ENCODE data around the gene TMEM126A. TPM values are rescaled to one million over a fixed set of nuclear protein-coding genes. Genes with fewer than 3 reads are reported as not detected.

The TMEM126A gene
- total and polyA plus RNA-seq, 12 donors, result 16.4 to 62.6 (median 39.5) TPM

GRCh38 chr11:85682330-85683305 lies 34.9 kb downstream of the TMEM126A start:
- Histone ChIP-seq H3K4me1 (replicated peaks in 1 of 2) (peaks cover 7 to 42% of the 10 kb centered on the region in 2 donors), H3K36me3 (replicated peaks in 1 of 2) (no peaks in the 10 kb centered on the region), H3K27ac (peak overlapping the region in 2 of 5 donors; percentile 27 to 36), H3K27me3 (no peaks in the 10 kb centered on the region), H3K9me3 (replicated peaks in 1 of 3) (no peaks in the 10 kb centered on the region), H3K4me3 (peak overlapping the region in 3 of 4 donors; percentile 40 to 69 (median 68))
- DNase-seq, result peak; percentile 44 to 81 (median 67)
- WGBS, 4 donors, result 12 to 46% (median 24%) methylated on average over 24 to 43 of the region's 43 CpGs
- TF ChIP-seq, protein P1, sequence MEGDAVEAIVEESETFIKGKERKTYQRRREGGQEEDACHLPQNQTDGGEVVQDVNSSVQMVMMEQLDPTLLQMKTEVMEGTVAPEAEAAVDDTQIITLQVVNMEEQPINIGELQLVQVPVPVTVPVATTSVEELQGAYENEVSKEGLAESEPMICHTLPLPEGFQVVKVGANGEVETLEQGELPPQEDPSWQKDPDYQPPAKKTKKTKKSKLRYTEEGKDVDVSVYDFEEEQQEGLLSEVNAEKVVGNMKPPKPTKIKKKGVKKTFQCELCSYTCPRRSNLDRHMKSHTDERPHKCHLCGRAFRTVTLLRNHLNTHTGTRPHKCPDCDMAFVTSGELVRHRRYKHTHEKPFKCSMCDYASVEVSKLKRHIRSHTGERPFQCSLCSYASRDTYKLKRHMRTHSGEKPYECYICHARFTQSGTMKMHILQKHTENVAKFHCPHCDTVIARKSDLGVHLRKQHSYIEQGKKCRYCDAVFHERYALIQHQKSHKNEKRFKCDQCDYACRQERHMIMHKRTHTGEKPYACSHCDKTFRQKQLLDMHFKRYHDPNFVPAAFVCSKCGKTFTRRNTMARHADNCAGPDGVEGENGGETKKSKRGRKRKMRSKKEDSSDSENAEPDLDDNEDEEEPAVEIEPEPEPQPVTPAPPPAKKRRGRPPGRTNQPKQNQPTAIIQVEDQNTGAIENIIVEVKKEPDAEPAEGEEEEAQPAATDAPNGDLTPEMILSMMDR (IDR thresholded peaks at IDR 0.05), result no peak
- TF ChIP-seq POLR2A (IDR thresholded peaks at IDR 0.05), result no peak
- intact Hi-C loops (cut with DNase I), result no loop called here

- H3K27ac ChIP-seq, result peak overlapping the region; percentile 28 to 70 (median 33)
- peak in 1 of 7 donors; percentile 13 for DNase-seq
- peak overlapping the region in 2 of 4 donors; percentile 11 to 36 for H3K4me3 ChIP-seq
- H3K4me1 ChIP-seq (replicated peaks in 1 of 2), result peaks cover 0 to 31% of the 10 kb centered on the region in 2 donors
- no peaks in the 10 kb centered on the region for H3K27me3 ChIP-seq
- TF ChIP-seq POLR2A (IDR thresholded peaks at IDR 0.05), result no peak
- no peaks in the 10 kb centered on the region for H3K36me3 ChIP-seq (replicated peaks in 1 of 2)
- H3K9me3 ChIP-seq (replicated peaks in 1 of 3), result no peaks in the 10 kb centered on the region
- intact Hi-C loops (cut with DNase I), result no loop called here
- WGBS, 4 donors, result 63 to 71% (median 66%) methylated on average over 15 of the region's 15 CpGs
These were observed 37.5 kb downstream of the TMEM126A start for GRCh38 chr11:85685125-85685819.

- DNase-seq, result peak; percentile 48 to 87 (median 75)
- no peaks in the 10 kb centered on the region for H3K27me3 ChIP-seq
- H3K4me3 ChIP-seq, result peak within 1 kb of the TSS in 2 of 4 donors; percentile 11 to 36
- H3K4me1 ChIP-seq (replicated peaks in 1 of 2), result peaks cover 0 to 25% of the 10 kb centered on the region in 2 donors
- TF ChIP-seq, protein P1 (IDR thresholded peaks at IDR 0.05), result no peak
- TF ChIP-seq POLR2A (IDR thresholded peaks at IDR 0.05), result peak in 1 of 2 donors; percentile 27
- 34 to 54% (median 42%) methylated on average over 13 of the region's 13 CpGs for WGBS, 4 donors
- H3K27ac ChIP-seq, result peak within 1 kb of the TSS; percentile 28 to 70 (median 33)
- H3K36me3 ChIP-seq (replicated peaks in 1 of 2), result no peaks in the 10 kb centered on the region
- intact Hi-C loops (cut with DNase I), result no loop called here
- no peaks in the 10 kb centered on the region for H3K9me3 ChIP-seq (replicated peaks in 1 of 3)
These were observed 38.2 kb downstream of the TMEM126A start, which contains the start of gene CCDC89 for GRCh38 chr11:85685820-85686459. Gene CCDC89 (minus strand): TSS chr11:85686195. CDS start chr11:85686130, 65 bp downstream.

DNA sequence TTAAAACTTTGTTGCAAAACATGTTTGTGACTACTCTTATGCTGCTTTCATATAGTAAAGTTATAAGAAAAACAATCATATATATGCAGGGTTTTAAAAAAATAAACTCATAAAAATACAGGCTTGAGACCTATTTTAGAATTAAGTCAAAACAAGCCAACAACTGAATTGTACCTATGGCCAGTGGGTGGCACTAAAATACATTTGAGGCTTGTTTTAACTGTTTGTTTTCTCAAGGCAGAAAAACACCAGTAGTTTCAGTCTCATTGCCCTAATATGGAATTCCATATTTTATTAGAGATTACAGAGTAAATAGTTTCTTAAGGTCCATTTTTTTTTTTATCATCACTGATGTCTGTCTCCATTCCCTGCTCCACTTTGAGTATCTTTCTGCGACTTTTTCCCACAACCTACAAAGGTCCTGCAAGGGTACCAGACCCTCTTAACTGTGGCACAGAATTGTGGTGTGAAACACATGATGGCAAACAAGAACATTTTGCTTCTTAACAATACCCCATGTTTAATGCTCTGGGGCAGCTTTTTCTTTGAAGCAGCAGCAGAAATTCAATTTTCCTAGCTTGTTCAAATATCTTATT lies 46.7 kb downstream of the TMEM126A start:
- Histone ChIP-seq H3K4me1 (replicated peaks in 1 of 2) (no peaks in the 10 kb centered on the region), H3K4me3 (no peak overlapping the region), H3K9me3 (replicated peaks in 1 of 3) (no peaks in the 10 kb centered on the region), H3K27me3 (no peaks in the 10 kb centered on the region), H3K36me3 (replicated peaks in 1 of 2) (no peaks in the 10 kb centered on the region), H3K27ac (no peak overlapping the region)
- peak in 1 of 7 donors; percentile 15 for DNase-seq
- WGBS, 4 donors, result 93 to 100% (median 98%) methylated on average over 1 of the region's 1 CpG
- intact Hi-C loops (cut with DNase I), result loop anchor here in 1 of 2 donors (10.0 kb wide), 1 partner anchor 120 kb away; the partner anchor contains the start of gene SYTL2
- no peak for TF ChIP-seq POLR2A (IDR thresholded peaks at IDR 0.05)
- TF ChIP-seq, protein P1 (IDR thresholded peaks at IDR 0.05), result peak; percentile 18 to 59 (median 44)

All from adrenal gland (tissue), 12 donors.